Cerebellar nuclear complex (tissue), 1 donor: ENCODE data around the gene FBXO28.
"Not testable (repeated sequence)": the region's sequence is repeated elsewhere in the genome, so short reads cannot be mapped to it uniquely, and the experiment has no call there.

Experiments
- DNase-seq, 2 experiments: peaks; one replicate each; lab custom pipeline; 2025; lab: John Stamatoyannopoulos, UW

FBXO28 gene

DNA sequence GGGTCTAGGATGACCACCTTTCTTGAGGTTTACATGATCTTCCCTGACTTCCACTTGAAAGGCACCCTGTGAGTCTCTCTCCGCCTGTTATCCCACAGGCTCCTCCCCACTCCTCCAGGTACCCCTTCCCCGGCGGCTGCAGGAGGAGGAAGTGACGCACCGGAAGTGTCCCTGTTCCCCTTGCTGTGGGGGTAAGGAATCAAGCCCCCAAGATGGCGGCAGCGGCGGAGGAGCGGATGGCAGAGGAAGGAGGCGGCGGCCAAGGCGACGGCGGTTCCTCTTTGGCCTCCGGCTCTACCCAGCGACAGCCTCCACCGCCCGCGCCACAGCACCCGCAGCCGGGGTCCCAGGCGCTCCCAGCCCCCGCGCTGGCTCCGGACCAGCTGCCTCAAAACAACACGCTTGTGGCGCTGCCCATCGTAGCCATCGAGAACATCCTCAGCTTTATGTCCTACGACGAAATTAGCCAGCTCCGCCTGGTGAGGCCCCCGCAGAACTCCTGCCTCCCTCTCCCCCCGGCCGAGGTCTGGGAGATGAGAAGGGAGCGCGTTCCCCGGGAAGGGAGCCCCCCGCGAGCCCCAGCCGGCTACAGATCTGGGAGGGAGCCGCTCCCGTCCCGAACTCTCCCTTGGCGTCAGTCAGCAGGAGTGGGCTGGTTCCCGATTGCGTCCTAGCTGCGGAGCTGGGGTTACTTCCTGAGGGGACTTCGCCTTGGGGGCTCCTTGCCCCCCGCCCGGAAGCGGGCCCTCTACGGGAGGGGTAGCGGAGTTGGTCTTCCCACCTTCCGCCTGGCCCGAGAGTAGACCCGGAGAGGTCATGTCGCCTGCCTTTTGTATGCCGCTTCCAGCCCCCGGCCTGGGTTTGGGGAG lies at the start of gene FBXO28:
FBXO28 (plus strand) TSS at position 194 of the 869 bp plus-strand sequence; CDS start at position 213, 19 bp downstream.
- peak; percentile 94 to 97 for DNase-seq

DNA sequence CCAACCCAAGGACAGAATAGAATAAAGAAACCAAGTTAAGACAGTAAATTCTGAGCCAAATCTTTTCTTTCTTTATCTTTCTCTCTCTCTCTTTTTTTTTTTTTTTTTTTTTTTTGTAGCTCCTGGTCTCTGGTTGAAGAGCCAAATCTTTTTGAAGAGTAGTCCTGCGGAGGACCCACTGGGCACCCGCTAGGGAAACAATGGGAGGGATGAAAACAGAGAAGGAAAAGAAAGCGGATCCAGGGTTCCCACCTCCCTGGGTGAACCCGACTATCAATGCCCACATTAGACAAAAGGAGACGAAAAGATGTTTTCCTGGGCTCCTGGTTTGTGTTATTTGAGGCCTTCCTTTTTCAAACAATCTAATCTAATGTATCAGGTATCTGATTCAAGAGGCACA lies 49.8 kb upstream of the FBXO28 start:
- no peak for DNase-seq

- no peak for DNase-seq
These were observed 48.5 kb upstream of the FBXO28 start for GRCh38 chr1:224065455-224065854.

DNA sequence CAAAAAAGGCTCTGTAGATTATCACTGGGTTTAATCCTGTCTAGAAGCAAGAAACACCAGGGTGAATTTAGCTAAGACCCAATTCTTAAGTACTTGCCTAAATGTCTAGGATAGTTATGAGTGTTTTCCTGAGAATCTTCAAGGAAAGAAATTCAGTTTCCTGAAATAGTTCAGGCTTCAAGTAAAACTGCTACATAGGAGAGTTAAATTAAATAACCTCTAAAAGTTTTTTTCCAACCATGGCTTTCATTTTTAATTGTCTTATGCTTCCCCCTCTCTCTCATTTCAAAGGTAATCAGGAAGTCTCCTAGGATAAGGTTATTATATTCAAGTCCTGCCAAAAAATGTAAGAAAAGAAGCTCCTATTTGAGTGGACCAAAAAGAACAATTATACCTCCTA lies 46.7 kb upstream of the FBXO28 start:
- DNase-seq = no peak

DNA sequence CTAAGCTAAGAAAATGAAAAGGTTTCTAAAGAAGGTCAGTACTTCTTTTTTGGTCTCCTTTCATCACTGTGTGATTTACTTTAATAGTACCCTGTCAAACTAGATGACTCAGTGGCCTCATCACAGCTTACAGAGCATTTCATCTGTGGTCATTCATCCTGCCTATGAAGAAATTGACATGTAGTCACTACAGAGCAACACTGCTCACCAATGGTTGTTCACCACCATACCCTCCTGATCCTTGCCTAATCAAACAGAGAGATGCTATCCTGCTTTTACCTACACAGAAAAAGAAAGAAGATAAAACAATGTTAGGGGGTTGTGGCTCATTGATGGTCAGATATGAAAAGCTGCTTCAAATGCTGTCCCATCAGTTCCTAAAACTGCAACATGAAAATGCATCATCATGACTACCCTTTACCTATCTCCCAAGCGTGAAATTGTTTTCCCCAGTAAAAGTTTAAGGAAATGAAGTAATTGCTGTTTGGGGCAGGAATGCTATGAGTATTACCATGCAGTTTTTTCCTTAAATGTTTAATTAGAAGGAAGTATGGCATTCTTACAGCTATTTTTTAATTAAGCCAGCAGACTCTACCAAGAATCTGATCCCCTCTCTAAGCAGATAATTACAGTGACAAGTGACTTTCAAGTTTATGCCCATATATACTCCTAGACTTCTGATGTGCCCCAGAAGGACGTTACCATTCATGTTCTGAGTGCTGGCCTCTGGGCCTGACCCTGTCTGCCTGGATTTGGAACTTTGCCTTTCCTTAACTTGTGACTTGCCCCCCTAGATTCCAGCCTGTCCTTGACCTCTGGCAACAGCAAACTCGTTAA lies 46.1 kb upstream of the FBXO28 start:
- DNase-seq = no peak

DNA sequence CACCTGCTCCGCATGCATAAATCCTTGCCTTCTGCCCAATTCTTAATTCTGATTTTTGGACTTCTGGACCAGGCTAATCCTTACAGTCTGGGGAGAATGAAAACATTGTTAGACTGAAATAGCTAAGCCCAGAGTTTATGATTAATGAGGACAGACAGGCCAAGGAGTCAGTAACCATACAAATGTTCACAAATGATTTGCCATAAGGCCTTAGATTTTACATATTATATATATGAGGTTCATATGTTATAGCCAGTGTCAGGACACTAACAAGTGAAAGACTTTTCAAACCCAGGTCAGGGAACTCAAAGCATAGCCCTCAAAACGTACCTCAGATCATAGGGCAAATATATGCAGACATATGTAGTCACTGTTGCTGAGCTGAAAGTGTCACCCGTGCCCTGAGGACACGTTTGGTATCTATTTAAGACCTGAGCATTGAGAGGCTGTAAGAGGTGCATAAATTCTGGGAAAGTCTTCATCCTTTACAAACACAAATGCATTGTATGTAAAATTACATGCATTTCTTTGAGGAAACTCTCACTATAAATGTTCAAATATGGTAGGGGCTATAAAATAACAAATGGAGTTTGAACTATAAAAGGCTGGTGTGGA lies 45.3 kb upstream of the FBXO28 start:
- no peak for DNase-seq

- DNase-seq = no peak
These were observed 44.8 kb upstream of the FBXO28 start for GRCh38 chr1:224069138-224069537.

GRCh38 chr1:224070521-224070920 lies 43.4 kb upstream of the FBXO28 start:
- DNase-seq = no peak

- DNase-seq = no peak
These were observed 37.5 kb upstream of the FBXO28 start for GRCh38 chr1:224076407-224076806.

DNA sequence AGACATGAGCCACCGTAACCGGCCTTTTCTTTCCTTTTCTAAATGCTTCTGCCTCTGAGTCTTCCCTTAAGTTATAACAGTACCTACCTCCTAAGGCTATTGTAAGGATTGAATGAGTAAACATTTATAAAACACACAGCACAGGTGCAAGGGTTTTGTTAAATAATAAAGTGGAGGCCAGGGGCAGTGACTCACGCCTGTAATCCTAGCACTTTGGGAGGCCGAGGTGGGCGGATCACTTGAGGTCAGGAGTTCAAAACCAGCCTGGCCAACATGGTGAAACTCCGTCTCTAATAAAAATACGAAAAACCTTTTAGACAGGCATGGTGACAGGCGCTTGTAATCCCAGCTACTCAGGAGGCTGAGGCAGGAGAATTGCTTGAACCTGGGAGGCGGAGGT lies 34.3 kb upstream of the FBXO28 start:
- DNase-seq = not testable (repeated sequence)

- no peak for DNase-seq
These were observed 33.7 kb upstream of the FBXO28 start for GRCh38 chr1:224080115-224080774.

GRCh38 chr1:224081604-224082003 lies 32.3 kb upstream of the FBXO28 start:
- no peak for DNase-seq

DNA sequence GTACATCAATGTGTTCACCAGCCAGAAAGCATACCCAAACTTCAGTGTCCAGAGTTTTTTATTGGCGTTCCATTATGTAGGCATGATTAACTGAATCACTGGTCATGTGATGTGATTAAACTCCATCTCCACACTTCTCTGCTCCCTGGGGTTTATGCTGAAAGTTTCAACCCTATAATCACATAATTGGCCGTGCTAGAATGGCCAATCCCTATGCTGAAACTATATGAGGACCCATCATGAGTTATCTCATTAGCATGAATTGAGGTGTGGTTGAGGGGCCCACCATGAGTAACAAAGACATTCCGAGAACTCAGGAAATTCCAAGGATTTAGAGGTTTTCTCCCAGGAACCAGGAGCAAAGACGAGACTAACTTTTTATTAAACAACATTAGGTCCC lies 31.8 kb upstream of the FBXO28 start:
- DNase-seq = no peak

DNA sequence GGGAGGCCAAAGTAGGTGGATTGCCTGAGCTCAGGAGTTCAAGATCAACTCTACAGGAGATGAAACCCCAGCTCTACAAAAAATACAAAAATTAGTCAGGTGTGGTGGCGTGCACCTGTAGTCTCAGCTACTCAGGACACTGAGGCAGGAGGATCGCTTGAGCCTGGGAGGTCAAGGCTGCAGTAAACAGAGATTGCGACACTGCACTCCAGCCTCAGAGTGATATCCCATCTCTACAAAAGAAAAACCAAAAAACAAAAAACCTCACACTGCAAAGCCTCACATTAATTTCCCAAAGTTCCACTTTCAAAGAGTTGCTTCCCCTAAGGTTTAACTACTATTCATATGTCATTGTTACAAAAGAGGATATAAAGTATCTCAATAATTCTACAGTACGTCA lies 29.0 kb upstream of the FBXO28 start:
- no peak for DNase-seq

DNA sequence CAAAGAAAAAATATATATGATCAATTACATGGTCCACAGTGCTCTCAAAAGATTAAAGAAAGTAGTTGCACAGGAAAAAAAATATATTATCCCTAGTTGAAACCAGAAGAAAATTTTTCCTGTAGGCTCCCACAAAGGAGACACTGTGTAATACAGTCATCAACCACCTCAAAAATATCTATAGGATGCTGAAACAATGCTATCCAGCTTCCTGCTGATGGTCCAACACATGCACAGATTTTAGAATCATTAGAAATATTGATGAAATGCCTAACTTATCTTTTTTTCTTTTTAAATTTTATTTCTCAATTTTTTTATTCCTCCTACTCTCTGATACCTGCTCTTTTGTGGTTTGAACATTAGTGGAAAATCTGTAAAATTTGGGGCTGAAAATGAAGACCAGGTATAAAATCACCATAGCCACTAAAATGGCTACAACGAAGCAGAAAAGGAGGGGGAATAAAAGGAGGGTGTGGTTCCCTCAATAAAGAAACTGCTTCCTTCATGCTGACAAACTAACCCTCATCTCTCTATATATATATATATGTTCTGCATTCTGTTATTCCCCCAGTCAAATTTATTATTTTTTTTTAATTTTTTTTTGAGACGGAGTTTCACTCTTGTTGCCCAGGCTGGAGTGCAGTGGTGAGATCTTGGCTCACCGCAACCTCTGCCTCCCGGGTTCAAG lies 28.3 kb upstream of the FBXO28 start:
- DNase-seq = no peak

- DNase-seq = no peak
These were observed 26.6 kb upstream of the FBXO28 start for GRCh38 chr1:224087286-224087794.

DNA sequence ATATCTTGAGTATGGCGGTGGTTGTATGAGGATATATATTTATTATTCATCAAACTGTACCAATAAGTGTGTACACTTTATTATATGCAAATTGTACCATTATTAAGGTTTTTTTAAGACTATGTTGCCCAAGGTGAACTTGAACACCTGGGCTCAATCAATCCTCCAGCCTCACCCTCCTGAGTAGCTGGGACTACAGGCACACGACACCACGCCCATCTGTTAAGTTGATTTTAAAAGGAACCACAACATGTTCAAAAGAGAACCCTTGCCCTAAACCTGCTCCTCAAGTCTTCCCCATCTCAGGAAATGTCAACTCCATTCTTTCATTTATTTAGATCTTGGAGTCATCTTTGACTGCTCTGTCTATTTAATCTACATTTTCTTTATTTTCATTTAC lies 24.3 kb upstream of the FBXO28 start:
- no peak for DNase-seq

- DNase-seq = no peak
These were observed 23.8 kb upstream of the FBXO28 start for GRCh38 chr1:224090116-224090515.

- DNase-seq = no peak
These were observed 21.8 kb upstream of the FBXO28 start for GRCh38 chr1:224092111-224092510.

GRCh38 chr1:224092601-224093000 lies 21.3 kb upstream of the FBXO28 start:
- DNase-seq = no peak

DNA sequence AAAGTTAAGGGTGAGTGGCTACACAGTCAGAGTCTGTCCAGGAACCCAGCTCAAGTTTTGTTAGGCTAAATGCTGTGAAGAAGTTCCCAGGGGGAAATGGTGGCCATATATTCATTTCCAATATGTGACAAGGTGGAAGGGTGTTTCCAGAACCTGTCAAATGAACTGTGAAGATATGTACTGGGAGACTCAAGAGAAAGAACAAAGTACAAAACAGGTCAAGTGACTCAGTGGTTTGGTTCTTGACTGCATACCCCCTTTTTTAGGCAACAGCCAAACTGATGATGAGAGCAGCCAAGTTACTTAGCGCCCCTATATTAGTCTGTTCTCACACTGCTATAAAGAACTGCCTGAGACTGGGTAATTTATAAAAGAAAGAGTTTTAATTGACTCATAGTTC lies 18.6 kb upstream of the FBXO28 start:
- no peak for DNase-seq
